HG03457 (cell line): ENCODE data around the gene PDSS2.
A peak's percentile ranks its signal among the peaks of the same experiment; 100 is the strongest.

ENCODE experiments used
- ATAC-seq: cut with Tn5 transposase; IDR thresholded peaks from one replicate; pipeline ENCODE4 v1.9.1; 2021; ENCODE audit warnings: moderate number of reproducible peaks; ENCODE audit not compliant: unreplicated experiment

PDSS2 gene, protein sequence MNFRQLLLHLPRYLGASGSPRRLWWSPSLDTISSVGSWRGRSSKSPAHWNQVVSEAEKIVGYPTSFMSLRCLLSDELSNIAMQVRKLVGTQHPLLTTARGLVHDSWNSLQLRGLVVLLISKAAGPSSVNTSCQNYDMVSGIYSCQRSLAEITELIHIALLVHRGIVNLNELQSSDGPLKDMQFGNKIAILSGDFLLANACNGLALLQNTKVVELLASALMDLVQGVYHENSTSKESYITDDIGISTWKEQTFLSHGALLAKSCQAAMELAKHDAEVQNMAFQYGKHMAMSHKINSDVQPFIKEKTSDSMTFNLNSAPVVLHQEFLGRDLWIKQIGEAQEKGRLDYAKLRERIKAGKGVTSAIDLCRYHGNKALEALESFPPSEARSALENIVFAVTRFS

GRCh38 chr6:107459283-107460082 lies at the start of gene PDSS2:
Gene PDSS2, minus strand, starts transcription at chr6:107459564. Its CDS starts 279 bp downstream, at chr6:107459285.
- ATAC-seq = peak; percentile 87

DNA sequence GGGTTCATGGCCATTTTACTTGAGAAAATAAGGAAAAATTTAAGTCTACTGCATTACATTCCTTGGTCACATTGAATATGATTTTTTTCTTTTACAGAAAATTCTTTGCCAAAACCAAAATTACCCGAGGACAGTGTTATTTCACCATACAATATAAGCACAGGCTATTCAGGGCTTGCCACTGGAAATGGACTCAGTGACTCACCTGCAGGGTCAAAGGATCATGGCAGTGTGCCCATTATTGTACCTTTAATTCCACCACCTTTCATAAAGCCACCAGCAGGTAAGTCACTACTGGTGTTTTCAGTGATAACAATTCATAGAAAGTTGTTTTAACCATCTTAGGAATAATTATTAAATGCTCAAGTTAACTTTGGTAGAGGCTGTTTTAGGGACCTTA lies 46.8 kb upstream of the PDSS2 start:
- ATAC-seq = no peak

- ATAC-seq = no peak
These were observed 45.1 kb upstream of the PDSS2 start for GRCh38 chr6:107504270-107505026.

- ATAC-seq = no peak
These were observed 37.7 kb upstream of the PDSS2 start for GRCh38 chr6:107496892-107497684.

DNA sequence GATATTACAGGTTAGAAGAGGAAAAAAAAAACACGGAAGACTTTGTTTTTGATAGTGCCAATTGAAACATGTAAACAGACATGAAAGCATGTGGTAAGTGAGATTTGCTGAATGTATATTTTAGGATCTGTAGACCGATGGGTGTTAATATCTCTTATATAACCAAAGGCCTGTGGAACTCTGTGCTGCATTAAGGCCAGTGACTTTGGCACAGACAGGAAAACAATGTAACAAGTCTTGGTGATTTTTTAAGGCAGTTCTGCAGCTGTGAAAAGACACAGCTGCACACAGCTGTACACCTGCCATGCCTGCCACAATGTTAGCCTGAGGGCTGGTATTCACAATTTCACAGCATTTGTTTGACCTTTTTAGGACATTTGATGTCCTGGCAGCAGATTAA lies 36.6 kb upstream of the PDSS2 start:
- no peak for ATAC-seq

- no peak for ATAC-seq
These were observed 35.9 kb upstream of the PDSS2 start for GRCh38 chr6:107495196-107495643.

GRCh38 chr6:107493158-107494057 lies 34.0 kb upstream of the PDSS2 start:
- ATAC-seq = no peak

DNA sequence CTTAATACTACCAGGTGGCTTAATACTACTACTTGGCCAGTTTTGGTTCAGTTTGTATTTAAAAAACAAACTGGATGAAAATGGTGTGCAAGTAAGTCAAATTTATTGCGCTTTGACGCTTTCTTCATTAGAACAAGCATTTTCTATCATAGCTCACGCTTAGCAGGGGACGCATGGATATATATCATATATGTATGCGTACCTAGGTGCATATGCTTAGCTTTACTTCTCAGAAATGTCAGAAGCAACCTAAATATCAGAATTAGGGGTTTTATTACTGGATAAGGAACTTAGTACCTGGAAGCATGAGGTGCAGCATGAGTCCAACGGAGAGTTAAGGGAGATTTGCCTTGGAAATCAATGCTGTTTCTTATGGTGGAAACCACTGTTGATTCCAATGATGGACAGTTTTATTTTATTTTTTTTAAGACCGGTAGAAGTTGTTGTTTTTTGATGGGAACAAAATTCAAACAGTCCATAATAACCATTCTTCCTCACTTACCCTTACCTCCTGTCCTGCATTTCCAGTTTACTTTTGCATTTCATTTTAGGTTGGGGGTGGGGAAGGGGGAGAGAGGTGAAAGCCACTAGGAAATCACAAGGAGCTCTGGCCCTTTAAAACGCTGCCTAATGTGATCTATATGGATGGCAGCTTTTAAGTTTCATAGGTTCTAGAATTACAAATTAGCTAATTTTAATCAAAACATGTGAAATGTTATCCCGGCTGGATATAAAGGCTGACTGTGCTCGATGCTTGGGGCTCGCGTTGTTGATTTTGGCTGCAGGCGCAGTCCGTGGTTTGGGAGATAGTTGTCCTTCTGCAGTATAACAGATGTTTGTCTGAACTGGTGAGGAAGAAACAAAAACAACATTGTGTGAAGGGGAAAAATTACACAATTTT lies 32.6 kb upstream of the PDSS2 start:
- ATAC-seq = no peak

- ATAC-seq = no peak
These were observed 31.8 kb upstream of the PDSS2 start for GRCh38 chr6:107491138-107491609.

GRCh38 chr6:107490566-107491137 lies 31.3 kb upstream of the PDSS2 start:
- no peak for ATAC-seq

GRCh38 chr6:107489636-107490565 lies 30.5 kb upstream of the PDSS2 start, which contains the start of gene SOBP:
Gene SOBP, plus strand, starts transcription at chr6:107490117. Its CDS starts 500 bp downstream, at chr6:107490617.
- ATAC-seq = no peak

- ATAC-seq = no peak
These were observed 29.7 kb upstream of the PDSS2 start for GRCh38 chr6:107488875-107489635.

DNA sequence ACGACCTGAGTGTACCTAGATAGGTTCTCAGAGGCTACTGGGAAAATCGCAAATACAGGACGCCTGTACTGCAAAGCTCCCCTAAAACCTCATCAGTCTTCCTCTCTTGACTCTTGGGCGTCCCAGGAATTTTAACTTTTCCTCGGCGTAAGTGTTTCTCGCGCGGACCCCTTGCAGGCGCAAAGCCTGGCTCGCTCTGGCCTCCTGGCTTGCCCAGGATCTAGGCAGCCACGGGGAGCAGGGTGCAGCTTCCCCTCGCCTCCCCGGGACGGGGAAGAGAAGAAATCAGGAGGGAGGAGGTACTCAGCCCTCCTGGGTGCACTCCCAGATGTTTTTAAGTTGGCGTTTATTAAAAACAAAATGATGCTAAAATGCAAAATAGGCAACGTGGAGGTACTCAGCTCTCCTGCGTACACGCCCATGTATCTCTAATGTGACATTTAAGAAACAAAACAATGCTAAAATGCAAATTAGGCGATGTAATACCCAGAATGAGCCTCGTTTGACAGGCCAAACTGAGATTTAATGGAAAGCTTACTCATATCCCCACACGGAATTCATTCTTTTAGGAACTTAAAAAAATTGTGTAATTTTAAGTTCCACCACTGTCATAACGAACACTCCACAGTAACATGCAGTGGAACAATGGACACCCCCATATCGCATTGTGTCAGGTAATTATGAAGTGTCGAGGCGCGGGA lies 29.0 kb upstream of the PDSS2 start:
- ATAC-seq = no peak

DNA sequence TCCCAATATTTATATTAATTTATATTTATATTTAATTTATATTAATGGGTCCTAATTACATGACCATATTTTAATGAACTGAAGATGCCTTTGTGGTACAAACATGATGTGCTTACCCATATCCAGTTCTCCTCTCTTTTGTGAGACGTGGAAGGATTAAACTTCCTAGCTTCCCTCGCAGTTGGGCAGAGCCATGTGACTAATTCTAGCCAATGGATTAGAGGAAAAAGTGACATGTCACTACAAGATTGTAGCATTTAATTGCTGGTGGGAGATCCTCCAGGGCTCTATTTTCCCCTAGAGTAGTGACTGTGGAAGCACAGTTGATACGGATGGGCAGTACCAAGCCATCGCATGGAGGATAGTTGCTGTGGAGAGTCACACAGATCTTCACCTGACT lies 25.8 kb upstream of the PDSS2 start:
- ATAC-seq = no peak

- ATAC-seq = no peak
These were observed 19.8 kb upstream of the PDSS2 start for GRCh38 chr6:107479089-107479690.
